Immature natural killer cell (primary cell): Measurements from ENCODE around the gene CNTLN. TPM values are rescaled to one million over a fixed set of nuclear protein-coding genes. Genes with fewer than 3 reads are reported as not detected.
"Not testable (repeated sequence)": the region's sequence is repeated elsewhere in the genome, so short reads cannot be mapped to it uniquely, and the experiment has no call there.

ENCODE experiments used
- DNase-seq, 3 donors: peaks; one replicate each; pipeline ENCODE4 v3.0.0; 2022; ENCODE audit warnings: mixed read lengths in 1 of 3
- H3K27ac Mint-ChIP-seq, 6 donors: one replicate each; pipeline ENCODE4 v1.8.0; 2020; ENCODE audit warnings: mixed read lengths in 6 of 6, mild to moderate bottlenecking in 5 of 6, inconsistent platforms in 4 of 6, moderate library complexity in 3 of 6
- H3K27me3 Mint-ChIP-seq, 3 donors: one replicate each; pipeline ENCODE4 v1.8.0; 2020 to 2021; ENCODE audit warnings: low read depth in 3 of 3, mild to moderate bottlenecking in 3 of 3, mixed read lengths in 3 of 3, moderate library complexity in 3 of 3, inconsistent platforms in 1 of 3
- H3K36me3 Mint-ChIP-seq, 3 donors: one replicate each; pipeline ENCODE4 v1.8.0; 2020; ENCODE audit warnings: mixed read lengths in 3 of 3, inconsistent platforms in 2 of 3, mild to moderate bottlenecking in 2 of 3
- H3K4me1 Mint-ChIP-seq, 2 donors: one replicate each; pipeline ENCODE4 v1.8.0; 2020; ENCODE audit warnings: inconsistent platforms in 2 of 2, mild to moderate bottlenecking in 2 of 2, mixed read lengths in 2 of 2, moderate library complexity in 1 of 2
- H3K4me3 Mint-ChIP-seq, 5 donors: one replicate each; pipeline ENCODE4 v1.8.0; 2020; ENCODE audit warnings: mild to moderate bottlenecking in 5 of 5, mixed read lengths in 5 of 5, inconsistent platforms in 3 of 5, moderate library complexity in 3 of 5
- H3K9me3 Mint-ChIP-seq, 6 donors: one replicate each; pipeline ENCODE4 v1.8.0; 2020; ENCODE audit warnings: mild to moderate bottlenecking in 6 of 6, mixed read lengths in 6 of 6, inconsistent platforms in 4 of 6, moderate library complexity in 3 of 6
- polyA plus RNA-seq, 3 donors: library from polyadenylated mRNA; unstranded; fragments of 300-500 nt; fragmentation: Illumina TruSeq; gene quantifications; one replicate each; pipeline ENCODE4 v1.2.3, GENCODE V29; 2021

The CNTLN gene
- polyA plus RNA-seq, 3 donors from 2014 or later = 0.08 to 0.12 TPM; not detected in 1

- Mint-ChIP-seq H3K27me3 (peaks cover 0 to 1% (median 0%) of the 10 kb centered on the region in 3 donors), H3K4me1 (no peaks in the 10 kb centered on the region), H3K36me3 (no peaks in the 10 kb centered on the region), H3K27ac (no peak overlapping the region), H3K9me3 (peaks cover 0 to 11% (median 6%) of the 10 kb centered on the region in 6 donors), H3K4me3 (no peak overlapping the region)
- DNase-seq = no peak
Observed at GRCh38 chr9:17361378-17361777, 226.5 kb downstream of the CNTLN start.

- H3K27me3 Mint-ChIP-seq = peaks cover 0 to 3% (median 1%) of the 10 kb centered on the region in 3 donors
- DNase-seq = no peak
- no peak overlapping the region for H3K27ac Mint-ChIP-seq
- H3K4me3 Mint-ChIP-seq = no peak overlapping the region
- no peaks in the 10 kb centered on the region for H3K4me1 Mint-ChIP-seq
- no peaks in the 10 kb centered on the region for H3K36me3 Mint-ChIP-seq
- peaks cover 2 to 16% (median 13%) of the 10 kb centered on the region in 6 donors for H3K9me3 Mint-ChIP-seq
Observed at GRCh38 chr9:17367035-17367434, 232.2 kb downstream of the CNTLN start.

DNA sequence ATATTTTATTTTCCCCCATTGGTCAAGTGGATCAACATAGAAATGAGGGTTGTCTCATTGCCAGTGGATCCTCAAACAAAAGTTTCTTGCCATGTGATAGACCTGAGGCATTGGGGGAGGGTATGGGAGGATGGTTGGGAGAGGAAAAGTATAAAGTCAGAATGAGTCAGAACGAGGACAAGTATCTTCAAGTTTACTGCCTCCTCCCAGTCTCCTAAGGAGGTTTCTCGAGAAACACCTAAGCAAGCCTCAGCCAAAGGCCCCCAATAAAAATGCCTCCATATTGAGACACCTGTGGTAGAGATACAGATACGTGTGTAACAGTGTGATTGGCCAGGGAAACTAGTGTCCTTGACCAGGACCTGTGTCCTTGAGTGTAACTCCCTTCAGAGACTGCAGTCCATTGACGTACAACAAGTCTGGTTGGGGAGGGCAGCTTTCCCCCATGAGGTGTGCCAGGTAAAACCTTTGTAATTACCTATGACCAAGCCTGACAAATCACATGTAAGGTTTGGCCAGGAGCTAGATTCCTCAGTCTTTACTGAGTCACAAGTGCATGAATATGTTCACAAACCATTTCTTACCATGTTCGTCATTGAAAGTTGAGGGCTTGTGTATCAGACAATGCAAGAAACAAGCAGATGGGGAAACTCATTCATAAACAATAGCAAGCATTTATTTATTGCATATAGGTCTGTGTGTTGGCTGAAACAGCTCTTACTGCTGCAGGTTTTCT lies 245.5 kb downstream of the CNTLN start:
- peaks cover 0 to 20% (median under 1%) of the 10 kb centered on the region in 6 donors for H3K9me3 Mint-ChIP-seq
- H3K27me3 Mint-ChIP-seq = peaks cover 0 to 2% (median 2%) of the 10 kb centered on the region in 3 donors
- H3K4me3 Mint-ChIP-seq = no peak overlapping the region
- DNase-seq = no peak
- no peak overlapping the region for H3K27ac Mint-ChIP-seq
- peaks cover 0 to 3% (median 2%) of the 10 kb centered on the region in 3 donors for H3K36me3 Mint-ChIP-seq
- H3K4me1 Mint-ChIP-seq = no peaks in the 10 kb centered on the region

GRCh38 chr9:17387565-17387964 lies 252.7 kb downstream of the CNTLN start:
- peaks cover 0 to 10% (median under 1%) of the 10 kb centered on the region in 6 donors for H3K9me3 Mint-ChIP-seq
- DNase-seq = no peak
- no peak overlapping the region for H3K27ac Mint-ChIP-seq
- H3K4me3 Mint-ChIP-seq = no peak overlapping the region
- H3K36me3 Mint-ChIP-seq = peaks cover 0 to 3% (median 0%) of the 10 kb centered on the region in 3 donors
- no peaks in the 10 kb centered on the region for H3K27me3 Mint-ChIP-seq
- H3K4me1 Mint-ChIP-seq = no peaks in the 10 kb centered on the region

DNA sequence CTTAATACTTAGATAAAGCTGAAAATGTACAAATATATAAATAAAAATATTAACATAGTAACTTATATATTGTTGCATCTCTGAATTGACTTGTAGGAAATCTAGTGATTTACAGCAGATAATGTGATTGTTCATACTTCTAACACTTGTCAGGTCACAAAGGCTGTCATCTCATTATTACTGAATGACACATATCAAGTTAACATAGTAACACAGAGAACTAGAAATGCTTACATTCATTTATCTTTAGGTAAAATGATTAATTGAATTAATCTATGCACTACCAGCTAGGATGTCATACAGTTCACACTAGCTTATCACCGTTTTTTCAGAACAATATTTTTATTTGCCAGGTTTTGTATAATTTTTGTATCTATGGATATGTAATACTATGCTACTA lies 254.2 kb downstream of the CNTLN start:
- H3K36me3 Mint-ChIP-seq = peaks cover 0 to 3% (median 0%) of the 10 kb centered on the region in 3 donors
- peaks cover 0 to 10% (median 1%) of the 10 kb centered on the region in 6 donors for H3K9me3 Mint-ChIP-seq
- no peak for DNase-seq
- H3K4me3 Mint-ChIP-seq = no peak overlapping the region
- no peaks in the 10 kb centered on the region for H3K4me1 Mint-ChIP-seq
- H3K27me3 Mint-ChIP-seq = no peaks in the 10 kb centered on the region
- no peak overlapping the region for H3K27ac Mint-ChIP-seq

- DNase-seq = no peak
- no peaks in the 10 kb centered on the region for H3K4me1 Mint-ChIP-seq
- H3K36me3 Mint-ChIP-seq = no peaks in the 10 kb centered on the region
- no peak overlapping the region for H3K4me3 Mint-ChIP-seq
- H3K27me3 Mint-ChIP-seq = peaks cover 0 to 2% (median 0%) of the 10 kb centered on the region in 3 donors
- H3K27ac Mint-ChIP-seq = no peak overlapping the region
- H3K9me3 Mint-ChIP-seq = peaks cover 0 to 6% (median 0%) of the 10 kb centered on the region in 6 donors
Observed at GRCh38 chr9:17394881-17395510, 260.2 kb downstream of the CNTLN start.

DNA sequence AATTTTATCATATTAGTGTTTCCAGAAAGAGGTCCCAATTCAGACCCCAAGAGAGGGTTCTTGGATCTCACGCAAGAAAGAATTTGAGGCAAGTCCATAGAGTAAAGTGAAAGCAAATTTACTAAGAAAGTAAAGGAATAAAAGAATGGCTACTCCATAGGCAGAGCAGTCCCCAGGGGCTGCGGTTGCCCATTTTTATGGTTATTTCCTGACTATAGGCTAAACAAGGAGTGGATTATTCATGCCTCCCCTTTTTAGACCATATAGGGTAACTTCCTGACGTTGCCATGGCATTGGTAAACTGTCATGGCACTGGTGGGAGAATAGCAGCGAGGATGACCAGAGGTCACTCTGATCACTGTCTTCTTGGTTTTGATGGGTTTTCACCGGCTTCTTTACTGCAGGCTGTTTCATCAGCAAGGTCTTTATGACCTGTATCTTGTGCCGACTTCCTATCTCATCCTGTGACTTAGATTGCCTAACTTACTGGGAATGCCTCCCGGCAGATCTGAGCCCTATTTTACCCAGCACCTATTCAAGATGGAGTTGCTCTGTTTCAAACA lies 262.4 kb downstream of the CNTLN start:
- not testable (repeated sequence) for H3K27ac Mint-ChIP-seq, H3K27me3 Mint-ChIP-seq, H3K9me3 Mint-ChIP-seq, H3K4me3 Mint-ChIP-seq, H3K4me1 Mint-ChIP-seq, DNase-seq, H3K36me3 Mint-ChIP-seq

DNA sequence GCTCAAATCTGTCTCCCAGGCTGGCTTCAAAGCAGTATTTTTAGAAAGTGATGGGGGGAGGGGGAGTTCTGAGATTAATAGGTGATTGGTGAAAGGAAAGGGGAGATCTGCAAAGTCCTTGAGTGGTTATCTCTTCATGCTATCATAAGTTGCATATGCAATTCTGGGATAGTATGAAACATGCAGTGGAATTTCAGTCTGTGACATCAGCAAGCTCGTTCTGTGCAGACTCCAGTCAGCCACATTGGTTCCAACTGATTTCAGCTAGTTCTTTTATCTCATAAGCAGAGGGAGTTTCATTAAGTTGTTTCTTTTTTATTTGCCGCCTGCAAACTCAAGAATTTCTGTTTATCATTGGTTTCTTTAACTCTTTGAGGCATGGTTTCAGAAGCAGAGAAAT lies 263.5 kb downstream of the CNTLN start:
- DNase-seq = no peak
- Mint-ChIP-seq H3K27me3 (peaks cover 0 to 2% (median 0%) of the 10 kb centered on the region in 3 donors), H3K36me3 (no peaks in the 10 kb centered on the region), H3K27ac (no peak overlapping the region), H3K9me3 (peaks cover 0 to 4% (median 0%) of the 10 kb centered on the region in 6 donors), H3K4me3 (no peak overlapping the region), H3K4me1 (no peaks in the 10 kb centered on the region)

GRCh38 chr9:17401858-17402257 lies 267.0 kb downstream of the CNTLN start:
- Mint-ChIP-seq H3K36me3 (peaks cover 0 to 3% (median 0%) of the 10 kb centered on the region in 3 donors), H3K4me1 (no peaks in the 10 kb centered on the region), H3K4me3 (no peak overlapping the region), H3K27ac (no peak overlapping the region), H3K9me3 (peaks cover 0 to 8% (median 3%) of the 10 kb centered on the region in 6 donors), H3K27me3 (peaks cover 0 to 2% (median 0%) of the 10 kb centered on the region in 3 donors)
- DNase-seq = no peak

DNA sequence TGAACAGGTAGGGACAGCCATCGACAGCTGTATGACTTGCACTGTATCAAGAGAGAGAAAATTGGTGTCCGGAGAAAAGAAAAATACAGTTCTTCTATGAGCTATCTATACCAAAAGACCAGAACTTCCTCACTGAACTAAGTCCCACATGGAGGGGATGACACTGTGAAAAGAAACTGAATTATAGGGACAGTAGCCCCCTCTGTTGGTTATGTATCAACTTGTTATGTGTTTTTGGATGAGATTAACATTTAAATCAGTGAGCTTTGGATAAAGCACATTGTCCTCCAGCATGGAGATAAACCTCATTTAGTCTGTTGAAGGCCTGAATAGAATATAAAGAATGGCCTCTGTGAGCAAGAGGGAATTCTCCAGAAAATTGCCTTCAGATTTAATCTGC lies 267.5 kb downstream of the CNTLN start:
- no peak for DNase-seq
- Mint-ChIP-seq H3K27me3 (peaks cover 0 to 2% (median 0%) of the 10 kb centered on the region in 3 donors), H3K9me3 (peaks cover 0 to 8% (median 3%) of the 10 kb centered on the region in 6 donors), H3K4me3 (no peak overlapping the region), H3K27ac (no peak overlapping the region), H3K36me3 (peaks cover 0 to 5% (median 0%) of the 10 kb centered on the region in 3 donors), H3K4me1 (no peaks in the 10 kb centered on the region)

- DNase-seq = no peak
- H3K27ac Mint-ChIP-seq = no peak overlapping the region
- H3K27me3 Mint-ChIP-seq = peaks cover 0 to 2% (median 0%) of the 10 kb centered on the region in 3 donors
- H3K36me3 Mint-ChIP-seq = peaks cover 0 to 8% (median 0%) of the 10 kb centered on the region in 3 donors
- no peaks in the 10 kb centered on the region for H3K4me1 Mint-ChIP-seq
- no peak overlapping the region for H3K4me3 Mint-ChIP-seq
- peaks cover 0 to 10% (median 3%) of the 10 kb centered on the region in 6 donors for H3K9me3 Mint-ChIP-seq
Observed at GRCh38 chr9:17403539-17403938, 268.7 kb downstream of the CNTLN start.

GRCh38 chr9:17414986-17415385 lies 280.1 kb downstream of the CNTLN start:
- Mint-ChIP-seq H3K4me1 (no peaks in the 10 kb centered on the region), H3K36me3 (no peaks in the 10 kb centered on the region), H3K27ac (no peak overlapping the region), H3K9me3 (peaks cover 0 to 5% (median under 1%) of the 10 kb centered on the region in 6 donors), H3K4me3 (no peak overlapping the region), H3K27me3 (peaks cover 0 to 1% (median 0%) of the 10 kb centered on the region in 3 donors)
- no peak for DNase-seq

DNA sequence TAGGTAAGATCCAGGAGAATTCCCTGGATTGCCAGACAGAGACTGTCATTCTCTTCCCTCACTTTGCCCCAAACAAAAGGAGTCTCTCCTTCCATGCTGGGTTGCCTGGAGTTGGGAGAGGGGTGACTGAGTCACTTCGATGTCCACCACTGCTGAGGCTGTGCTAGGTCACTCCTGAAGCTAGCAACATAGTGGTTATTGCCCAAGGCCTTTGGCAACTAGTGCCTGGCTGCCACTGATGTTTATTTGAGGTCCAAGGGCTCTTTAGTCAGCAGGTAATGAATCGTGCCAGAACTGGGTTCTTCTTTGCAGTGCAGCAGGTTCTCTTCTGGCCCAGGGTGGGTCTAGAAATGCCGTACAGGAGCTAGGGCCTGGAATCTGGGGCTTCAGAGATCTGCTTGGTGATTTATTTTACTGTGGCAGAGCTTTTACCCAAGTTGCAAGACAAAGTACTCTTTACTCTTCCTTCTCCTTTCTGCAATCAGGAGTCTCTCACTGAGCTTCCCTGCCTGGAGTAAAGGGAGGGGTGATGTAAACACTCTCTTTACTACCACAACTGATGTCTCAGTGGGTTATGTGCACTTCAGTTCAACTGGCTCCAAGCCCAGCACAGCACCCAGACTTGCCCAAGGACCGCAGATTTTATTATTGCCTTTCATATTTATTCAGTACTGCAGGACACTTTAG lies 288.3 kb downstream of the CNTLN start:
- H3K27me3 Mint-ChIP-seq = peaks cover 2% of the 10 kb centered on the region in 3 donors
- H3K9me3 Mint-ChIP-seq = peaks cover 0 to 9% (median 3%) of the 10 kb centered on the region in 6 donors
- no peak overlapping the region for H3K27ac Mint-ChIP-seq
- H3K4me3 Mint-ChIP-seq = no peak overlapping the region
- H3K4me1 Mint-ChIP-seq = no peaks in the 10 kb centered on the region
- no peak for DNase-seq
- no peaks in the 10 kb centered on the region for H3K36me3 Mint-ChIP-seq

DNA sequence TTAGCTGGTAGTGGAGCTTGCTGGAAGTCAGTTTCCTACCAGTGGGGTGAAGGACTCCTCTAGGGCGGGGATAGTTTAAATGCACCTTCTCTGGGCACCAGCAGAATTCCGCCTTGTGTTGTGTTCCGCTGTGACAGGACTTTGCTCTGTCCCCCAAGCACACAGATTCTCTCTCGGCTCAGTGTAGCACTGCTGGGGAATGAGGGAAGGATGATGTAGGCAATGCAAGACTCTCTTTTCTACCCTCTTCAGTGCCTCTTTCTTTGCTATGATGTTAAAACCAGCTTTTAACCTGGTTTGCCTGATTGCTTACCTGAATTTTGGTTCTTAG lies 288.8 kb downstream of the CNTLN start:
- Mint-ChIP-seq H3K4me3 (no peak overlapping the region), H3K9me3 (peaks cover 0 to 9% (median 3%) of the 10 kb centered on the region in 6 donors), H3K27me3 (peaks cover 2% of the 10 kb centered on the region in 3 donors), H3K36me3 (no peaks in the 10 kb centered on the region), H3K27ac (no peak overlapping the region), H3K4me1 (no peaks in the 10 kb centered on the region)
- DNase-seq = no peak
